CD4-positive, alpha-beta T cell treated with Interleukin-15 for 1 hour (primary cell): Measurements from ENCODE around the gene ADGRA1.

Experiments
- DNase-seq: peaks from one replicate; pipeline ENCODE4 v3.0.0-alpha.2; 2020

ADGRA1 gene

DNA sequence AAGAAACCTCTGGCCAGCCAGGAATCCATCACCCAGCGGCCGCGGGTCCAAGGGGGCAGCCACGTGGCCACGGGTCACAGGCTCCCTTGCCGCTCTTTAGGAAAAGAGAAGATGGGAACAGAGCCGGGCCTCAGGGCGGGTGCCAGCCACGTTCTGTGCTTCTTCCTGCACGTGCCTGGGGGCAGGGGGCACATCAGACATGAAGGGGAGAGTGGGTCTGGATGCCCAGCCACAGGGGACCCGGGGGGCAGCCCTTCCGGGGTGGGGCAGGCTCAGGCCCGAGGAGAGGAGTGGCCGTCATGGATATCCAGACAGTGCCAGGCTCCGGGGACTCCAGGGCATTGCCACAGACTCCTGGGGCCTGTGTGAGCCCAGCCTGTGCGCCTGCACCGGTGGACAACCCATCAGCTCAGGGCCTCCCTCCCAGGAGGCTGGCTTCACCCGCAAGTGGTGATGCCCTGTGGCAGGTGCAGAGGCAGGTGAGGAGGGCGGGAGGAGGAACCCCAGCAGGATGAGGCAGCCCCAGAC, 31.0 kb upstream of the ADGRA1 start:
- no peak for DNase-seq

DNA sequence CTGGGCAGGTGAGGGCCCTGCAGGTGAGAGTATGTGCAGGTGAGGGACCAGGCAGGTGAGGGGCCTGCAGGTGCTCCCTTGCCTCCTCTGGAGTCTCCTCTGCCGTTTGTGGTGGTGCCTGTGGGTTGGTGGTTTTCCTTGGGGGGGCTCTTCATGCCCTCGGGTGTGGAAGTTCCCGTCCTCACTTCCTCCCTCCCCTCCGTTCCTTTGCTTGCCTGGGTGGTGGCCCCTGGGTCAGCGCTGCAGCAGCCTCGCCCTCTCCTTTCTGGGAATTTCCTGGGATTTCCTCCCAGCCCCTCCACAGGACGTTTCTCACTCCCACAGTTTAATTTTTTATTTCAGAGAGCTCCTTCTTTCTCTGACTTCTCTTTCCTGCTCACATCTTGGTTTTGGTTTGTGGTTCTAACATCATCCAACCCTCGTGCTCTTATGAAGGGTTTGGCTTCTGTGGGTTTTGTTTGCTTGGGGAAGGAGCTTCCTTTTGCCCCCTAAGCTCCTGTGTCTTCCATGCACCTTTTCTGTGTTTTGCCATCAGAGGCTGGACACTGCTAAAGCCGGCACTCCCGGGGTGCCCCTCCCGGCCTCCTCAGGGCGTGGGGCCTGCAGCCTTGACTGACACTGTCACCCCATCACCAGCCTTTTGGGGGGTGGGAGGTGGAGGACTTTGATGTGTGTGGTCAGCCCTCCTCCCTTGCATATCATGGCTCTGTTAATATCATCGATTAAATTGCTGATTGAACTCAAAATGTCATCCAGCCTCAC, 29.2 kb upstream of the ADGRA1 start:
- no peak for DNase-seq

DNA sequence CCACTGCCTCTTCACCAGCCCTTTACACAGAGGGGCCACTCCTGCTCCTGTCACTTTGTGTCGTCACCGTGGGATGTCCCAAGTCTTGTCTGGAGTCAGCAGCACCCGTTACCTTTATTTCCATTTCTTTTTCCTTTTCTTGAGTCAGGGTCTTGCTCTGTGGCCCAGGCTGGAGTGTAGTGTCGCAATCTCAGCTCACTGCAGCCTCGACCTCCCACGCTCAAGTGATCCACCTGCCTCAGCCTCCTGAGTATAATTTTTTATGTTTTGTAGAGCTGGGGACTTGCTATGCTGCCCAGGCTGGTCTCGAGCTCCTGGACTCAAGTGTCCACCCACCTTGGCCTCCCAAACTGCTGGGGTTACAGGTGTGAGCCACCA, 28.6 kb upstream of the ADGRA1 start:
- DNase-seq, result no peak

DNA sequence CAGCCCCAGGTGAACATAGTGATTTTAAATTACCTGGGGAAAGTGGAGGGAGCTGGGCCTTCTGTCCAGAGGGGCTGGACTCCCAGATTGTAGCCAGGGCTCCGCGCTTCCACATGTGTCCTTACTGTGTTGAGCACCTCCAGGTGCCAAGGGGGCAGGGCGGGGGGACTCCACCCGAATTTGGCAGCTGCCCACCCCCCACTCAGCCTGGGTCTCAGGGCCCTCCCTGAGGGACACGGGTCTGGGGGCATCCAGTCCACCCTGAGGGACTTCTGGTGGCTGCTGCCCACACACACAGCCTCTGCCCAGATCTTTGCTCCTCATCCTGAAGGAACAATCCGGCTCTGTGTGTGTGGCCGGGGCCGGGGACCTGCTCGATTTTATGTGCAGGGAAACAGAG, 28.2 kb upstream of the ADGRA1 start:
- DNase-seq, result no peak

DNA sequence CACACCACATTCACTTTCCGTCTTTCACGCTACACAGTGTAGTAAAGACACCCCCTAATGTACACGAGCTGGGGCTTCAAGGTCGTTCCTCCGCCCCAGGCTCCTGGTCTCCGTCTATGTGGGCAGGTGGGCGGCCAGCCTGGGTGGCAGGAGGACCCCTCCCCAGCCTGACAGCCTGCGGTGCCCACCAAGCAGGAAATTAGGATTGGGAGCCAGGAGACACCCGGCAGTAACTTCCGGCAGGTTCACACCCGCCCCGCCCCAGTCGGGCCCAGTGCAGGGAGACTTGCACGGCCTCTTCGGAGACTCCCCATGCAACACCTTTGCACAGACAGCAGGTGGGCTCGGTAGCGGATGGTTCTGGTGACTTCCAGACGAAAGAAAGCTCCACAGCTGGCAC, 27.7 kb upstream of the ADGRA1 start:
- no peak for DNase-seq

DNA sequence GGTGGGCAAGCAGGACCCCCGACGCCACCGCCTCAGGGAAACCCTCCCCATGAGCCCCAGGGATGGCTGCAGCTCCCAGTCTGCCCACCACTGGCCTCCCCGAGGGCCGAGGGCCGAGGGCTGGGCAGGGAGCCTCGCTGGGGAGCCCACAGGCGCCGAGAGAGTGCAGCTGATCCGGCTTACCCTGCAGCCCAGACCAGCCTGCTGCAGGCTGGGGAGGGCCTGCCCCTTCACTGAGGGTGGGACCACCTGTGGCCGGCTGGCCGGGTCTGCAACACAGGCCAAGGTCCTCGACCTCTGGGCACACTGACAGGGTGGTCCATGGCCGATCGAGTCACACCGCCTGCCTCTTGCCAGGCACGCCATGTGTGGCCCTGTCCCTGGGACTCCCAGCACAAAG, 27.3 kb upstream of the ADGRA1 start:
- DNase-seq, result no peak

DNA sequence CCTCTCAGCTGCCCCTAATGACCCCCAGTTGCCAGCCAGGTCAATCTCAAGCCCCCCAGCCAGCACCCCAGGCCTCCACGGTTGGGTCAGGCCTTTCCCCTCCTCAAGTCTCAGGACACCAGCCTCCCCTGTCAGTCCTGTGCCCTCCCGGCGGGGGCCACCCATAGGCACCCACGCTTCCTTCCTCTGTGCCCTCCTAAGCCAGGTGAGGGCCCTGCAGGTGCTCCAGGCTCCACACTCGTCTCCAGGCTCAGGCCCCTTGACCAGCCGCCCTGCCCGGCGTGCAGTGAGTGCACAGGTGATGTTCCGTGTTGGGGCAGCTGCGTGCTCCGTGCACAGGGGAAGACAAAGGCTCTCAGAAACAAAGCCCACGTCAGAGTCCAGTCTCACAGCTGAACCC, 26.8 kb upstream of the ADGRA1 start:
- DNase-seq, result no peak

DNA sequence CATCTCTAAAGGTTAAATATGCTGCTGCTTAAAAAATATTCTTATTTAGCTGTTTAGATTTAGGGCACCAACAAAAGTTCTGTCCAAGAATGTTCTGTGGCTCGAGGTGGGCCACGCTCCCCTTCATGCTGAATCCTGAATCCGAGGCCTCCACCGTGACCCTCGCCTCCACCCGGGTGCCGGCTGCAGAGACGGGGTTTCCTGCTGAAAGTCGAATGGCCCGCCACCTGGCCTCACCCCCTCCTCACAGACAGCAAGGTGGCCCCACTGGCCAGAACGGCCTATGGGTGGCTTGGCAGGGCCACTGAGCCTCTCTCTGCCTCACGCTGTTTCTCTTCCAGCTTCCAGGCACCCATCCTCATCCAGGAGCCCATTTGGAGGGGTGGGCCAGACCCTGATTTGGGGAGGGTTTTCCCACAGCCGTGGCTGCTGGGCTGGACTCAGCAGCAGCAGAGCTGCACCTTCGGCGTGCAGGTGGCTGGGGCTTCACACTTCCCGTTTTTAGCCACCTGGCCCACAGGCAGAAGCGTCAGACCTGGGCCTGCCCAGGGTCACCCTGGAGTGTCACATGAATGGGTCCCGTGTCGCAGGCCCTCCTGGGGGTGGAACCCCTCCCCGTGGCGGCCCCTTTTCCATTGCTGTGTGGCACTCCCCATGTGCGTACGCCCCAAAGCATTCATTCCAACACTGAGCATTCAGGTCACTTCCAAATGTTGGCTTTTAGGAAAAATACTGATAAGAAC, 26.3 kb upstream of the ADGRA1 start:
- no peak for DNase-seq

DNA sequence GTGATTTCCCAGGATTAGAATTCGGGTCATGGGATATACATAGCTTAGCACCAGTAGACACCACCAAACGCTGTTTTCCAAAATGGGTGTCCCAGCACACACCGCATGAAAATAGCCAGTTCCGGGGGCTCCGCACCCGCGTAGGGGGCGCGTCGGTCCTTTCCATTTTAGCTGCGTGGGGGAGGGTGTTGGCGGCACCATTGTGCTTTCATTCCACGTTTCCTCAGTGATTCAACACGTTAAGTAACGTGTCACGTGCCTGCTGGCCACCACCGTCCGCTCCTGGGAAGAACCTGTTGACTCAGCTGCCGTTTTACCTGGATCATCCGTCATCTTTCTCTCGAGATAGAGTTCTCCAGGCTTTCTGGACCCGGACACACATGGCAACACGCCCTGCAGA, 25.6 kb upstream of the ADGRA1 start:
- DNase-seq, result no peak

DNA sequence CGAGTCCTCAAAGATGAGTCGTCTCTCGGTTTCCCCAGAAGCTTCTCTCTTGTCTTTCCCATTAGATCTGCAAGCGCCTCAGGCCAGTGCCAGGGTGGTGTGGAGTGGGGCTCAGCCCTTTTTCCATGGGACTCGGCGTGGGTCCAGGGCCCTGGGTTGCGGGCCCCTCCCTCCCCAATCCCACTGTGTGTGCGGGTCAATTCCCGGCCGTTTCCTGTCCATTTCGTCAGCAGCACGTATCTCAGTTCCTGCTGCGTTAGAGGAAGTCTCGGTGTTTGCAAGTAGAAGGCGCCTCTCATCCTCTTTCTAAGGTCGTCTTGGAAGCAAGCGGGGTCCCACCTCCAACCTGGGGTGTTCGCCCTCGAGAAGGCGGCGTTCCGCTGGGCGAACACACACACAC, 25.1 kb upstream of the ADGRA1 start:
- no peak for DNase-seq

DNA sequence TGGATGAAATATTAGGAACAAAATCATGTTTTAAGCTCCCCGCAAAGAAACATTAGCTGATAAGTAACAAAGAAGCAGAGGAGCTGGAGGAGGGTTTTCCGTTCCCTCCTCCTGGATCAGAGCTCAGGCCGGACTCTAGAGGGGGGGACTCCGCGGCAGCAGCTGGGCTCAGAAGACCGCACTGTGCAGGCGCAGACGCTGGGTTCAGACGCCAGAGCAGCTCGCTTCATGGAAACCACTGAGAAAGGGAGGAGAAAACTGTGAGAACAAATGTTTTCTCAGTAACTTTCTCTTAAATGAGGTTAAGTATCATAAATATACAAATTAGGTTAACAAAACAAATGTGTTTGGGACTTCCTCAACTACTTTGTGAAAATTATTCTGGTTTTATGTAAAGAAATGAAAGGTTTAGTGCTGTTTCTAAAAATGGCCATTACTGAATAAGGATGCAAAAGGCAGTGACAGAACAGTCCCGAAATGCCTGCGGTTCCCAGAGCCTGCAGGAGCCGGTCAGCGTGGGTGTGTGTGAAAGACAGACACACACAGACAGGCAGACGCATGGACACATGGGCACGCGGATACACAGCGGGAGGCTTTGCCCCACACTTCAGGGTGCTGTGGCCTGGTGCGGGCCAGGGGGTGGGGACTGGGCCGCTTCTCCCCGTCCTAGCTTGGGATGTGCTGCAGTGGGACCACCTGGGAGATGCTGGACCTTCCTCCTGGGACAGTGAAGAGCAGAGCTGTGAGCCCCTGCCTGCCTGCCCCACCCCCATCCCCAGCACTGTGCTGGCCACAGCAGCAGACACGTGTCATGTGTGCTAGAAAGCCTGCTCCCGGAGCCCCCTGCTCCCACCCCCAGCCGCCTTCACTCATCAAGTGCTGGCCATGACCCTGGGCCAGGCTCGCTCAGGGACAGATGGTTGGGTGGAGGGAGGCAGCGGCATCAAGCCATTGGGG, 20.3 kb upstream of the ADGRA1 start:
- DNase-seq, result no peak

DNA sequence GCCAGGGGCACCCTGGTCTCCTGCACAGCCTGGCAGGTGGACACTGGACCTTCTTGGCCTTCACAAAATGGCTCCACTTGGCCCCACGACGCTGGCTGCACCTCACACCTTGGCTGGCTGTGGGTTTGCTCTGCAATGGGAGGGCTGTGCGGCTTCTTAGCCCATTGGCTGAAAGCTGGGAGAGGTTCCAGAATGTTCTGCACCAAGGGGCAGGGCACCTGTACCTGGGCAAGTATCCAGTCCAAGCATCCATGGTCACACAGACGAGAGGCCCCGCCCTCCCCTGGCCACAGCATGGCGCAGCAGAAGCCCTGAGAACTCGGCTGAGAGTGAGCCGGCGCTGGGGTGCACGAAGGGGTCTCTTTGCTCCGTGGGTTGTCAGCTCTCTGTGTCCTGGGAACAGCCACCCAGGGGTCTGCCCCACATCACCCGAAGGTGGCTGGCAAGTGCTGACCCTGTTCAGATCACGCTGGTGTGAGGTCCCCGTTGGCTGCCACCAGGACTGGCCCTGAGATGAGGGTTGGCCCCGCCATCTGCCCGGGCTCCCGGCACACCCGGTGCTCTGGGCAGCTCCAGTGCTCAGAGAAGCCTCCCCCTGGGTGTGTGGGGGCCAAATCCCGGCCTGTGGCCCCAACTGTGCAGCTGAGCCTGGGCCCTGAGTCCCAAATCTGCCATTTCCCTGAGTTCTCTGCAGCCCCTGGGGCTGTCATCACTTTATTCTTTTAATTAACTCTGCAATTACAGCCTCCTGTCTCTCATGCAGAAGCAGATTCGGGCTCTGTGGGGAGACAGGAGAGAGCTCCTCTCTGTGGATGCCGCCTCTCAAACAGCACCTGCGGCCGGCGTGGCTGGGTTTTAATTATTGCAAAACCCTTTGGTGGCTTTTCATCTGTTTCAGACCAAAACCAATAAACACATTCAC, 19.4 kb upstream of the ADGRA1 start:
- DNase-seq, result no peak

DNA sequence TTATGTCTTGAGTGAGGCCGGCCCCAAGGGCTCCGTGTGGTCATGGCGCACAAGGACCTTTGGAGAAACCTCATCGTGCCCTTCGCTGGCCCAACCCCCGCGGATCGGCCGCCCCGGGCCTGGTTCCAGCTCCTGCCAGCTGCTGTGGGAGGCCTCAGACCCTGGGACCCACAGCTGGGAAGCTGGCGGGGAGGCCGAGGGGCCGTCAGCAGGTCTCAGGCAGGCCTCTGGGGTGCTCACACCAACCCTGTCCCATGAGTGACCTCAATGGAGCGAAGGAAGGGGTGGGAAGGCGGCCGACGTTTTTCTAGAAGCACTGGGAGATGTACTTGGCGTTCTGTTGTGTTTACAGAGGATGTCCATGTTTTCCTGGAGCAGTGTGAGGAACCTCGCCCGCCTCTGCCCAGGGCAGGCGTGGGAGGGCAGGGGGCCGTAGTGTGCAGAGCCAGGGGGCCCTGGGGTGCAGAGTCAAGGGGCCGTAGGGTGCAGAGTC, 18.6 kb upstream of the ADGRA1 start:
- DNase-seq, result no peak

DNA sequence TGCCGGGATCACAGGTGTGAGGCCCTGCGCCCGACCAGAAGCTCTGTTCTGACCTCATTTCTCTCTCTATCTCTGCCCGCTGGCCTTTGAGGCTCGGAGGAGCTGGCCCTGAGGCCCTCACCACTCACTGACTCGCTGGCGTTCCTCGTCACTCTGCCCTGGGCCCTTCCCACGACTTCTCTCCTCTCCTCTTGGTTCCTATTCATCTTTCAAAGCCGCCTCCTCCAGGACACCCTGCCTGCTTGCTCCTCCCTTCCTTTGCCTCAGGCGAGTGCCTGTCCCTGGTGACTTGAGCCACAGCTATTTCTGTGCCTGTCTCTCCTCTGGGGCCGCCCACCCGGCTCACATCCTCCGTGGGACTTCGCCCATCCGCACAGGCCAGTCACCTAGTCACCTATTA, 17.3 kb upstream of the ADGRA1 start:
- DNase-seq, result no peak

DNA sequence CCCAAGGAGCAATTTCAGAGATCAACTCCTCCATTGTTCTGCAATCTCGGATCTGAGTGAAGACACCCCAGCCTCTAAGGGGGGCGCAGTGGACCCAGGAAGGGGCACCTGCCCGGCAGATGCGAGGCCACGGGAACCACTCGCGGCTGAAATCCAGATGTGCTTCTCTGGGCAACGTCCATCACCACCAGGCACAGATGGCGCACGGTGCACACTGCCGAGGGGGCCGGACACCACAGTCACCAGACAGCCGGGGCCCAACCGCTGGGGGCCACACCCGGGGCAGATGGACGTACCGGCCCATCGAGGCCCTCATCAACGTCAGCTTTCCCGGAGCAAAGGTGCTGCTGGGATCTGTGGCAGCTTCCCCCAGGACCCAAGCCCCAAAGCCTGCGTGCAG, 16.9 kb upstream of the ADGRA1 start:
- no peak for DNase-seq

DNA sequence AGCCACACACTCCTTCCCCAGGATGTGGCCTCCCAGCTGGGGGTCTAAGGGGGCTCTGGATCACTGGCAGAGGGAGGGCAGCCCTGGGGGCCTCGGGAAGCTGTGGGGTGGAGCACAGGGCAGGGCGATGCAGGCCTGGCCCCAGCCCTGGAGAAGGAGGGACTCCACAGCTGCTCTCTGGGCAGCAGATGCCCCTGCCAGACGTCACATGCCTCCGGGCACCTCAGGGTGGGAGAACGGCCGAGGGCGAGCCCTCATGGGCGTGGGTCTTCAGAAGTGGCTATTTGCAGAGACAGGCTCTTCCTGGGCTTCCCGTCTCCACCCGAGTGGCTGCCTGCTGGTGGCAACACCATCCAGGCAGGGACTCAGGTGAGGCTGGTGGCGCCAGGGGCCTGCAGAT, 16.0 kb upstream of the ADGRA1 start:
- DNase-seq, result no peak

DNA sequence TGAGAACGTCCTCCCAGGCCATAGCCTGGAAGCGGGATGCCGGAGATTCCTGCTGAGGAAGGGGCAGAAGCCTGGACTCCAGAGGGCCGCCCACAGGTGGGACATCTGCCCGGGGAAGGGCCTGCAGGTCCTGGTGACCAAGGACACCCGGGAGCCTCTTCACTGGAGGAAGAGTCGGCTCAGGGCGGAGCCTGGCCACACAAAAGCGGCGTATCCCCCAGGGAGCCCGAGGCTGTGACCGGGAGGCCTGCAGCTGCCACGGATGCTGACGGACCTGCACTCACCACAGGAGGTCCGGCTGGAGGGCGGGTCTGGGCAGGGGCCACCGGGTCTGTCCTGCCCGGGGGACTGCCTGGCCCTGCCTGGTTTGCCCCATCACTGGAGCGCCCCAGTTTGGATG, 15.5 kb upstream of the ADGRA1 start:
- DNase-seq, result no peak

DNA sequence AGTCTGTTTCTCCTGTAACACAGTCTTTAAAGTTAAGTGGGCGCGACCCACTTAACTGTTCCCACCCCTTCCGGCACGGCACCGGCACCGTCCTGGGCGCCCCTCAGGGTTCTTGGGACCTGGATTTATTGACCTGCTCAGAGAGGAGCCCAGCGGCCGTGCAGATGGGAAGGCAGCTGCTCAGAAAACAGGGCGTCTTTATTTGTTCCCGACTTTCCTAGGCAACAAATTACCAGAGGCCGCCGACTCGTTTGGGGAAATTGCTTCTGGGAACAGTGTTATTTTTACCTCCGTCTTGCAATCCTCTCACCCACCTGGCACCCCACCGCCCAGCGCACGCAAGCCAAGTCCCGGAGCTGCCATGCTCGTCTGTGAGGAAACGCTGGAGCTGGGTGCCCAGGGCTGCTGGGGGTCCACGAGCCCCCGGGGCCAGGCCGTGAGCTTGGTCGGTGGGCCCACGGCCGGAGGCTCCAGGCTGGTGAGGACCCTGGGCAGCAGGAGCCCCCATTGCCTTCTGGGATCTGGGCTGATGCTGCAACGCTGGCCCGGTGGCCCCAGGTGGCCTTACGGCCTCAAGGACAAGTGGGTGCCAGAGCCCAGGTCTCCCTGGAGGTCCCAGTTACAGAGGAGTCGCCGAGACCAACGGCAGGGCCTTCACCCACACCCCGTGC, 14.9 kb upstream of the ADGRA1 start:
- DNase-seq, result no peak

DNA sequence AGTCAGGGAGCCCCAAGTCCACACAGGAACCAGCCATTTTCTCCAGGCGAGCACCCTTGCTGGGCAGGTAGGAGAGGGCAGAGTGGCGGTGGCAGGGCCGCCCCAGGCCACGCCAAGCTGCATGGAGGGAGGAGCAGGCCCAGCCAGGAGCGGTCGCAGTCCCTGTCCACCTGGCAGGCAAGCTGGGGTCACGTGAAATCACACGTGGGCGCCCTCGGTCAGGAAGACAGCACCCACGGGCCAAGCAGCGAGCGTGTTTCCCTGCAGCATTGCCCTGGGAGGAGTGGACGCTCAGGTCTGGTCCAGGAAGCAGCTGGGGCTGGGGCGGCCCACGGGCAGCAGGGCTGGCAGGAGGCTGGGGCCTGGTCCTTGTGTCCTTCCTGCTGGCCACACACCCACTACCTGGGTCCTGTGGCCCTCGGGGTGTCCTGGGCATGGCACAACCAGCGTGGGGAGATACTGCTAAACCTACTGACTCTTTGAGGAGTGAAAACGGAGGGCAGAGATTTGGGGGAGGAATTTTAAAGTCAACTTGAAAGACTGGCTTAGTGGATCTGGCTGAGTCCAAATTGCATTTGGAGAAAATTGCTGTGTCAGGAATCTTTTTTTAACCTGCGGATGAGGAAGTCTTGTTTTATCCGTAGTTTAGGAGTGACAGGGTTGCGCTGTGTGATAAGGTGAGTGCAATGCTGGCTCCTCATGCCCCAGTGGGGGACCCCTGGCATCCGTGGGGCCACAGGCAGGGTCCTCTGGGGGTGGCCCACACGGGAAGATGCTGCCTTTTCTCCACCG, 12.2 kb upstream of the ADGRA1 start:
- DNase-seq, result no peak

DNA sequence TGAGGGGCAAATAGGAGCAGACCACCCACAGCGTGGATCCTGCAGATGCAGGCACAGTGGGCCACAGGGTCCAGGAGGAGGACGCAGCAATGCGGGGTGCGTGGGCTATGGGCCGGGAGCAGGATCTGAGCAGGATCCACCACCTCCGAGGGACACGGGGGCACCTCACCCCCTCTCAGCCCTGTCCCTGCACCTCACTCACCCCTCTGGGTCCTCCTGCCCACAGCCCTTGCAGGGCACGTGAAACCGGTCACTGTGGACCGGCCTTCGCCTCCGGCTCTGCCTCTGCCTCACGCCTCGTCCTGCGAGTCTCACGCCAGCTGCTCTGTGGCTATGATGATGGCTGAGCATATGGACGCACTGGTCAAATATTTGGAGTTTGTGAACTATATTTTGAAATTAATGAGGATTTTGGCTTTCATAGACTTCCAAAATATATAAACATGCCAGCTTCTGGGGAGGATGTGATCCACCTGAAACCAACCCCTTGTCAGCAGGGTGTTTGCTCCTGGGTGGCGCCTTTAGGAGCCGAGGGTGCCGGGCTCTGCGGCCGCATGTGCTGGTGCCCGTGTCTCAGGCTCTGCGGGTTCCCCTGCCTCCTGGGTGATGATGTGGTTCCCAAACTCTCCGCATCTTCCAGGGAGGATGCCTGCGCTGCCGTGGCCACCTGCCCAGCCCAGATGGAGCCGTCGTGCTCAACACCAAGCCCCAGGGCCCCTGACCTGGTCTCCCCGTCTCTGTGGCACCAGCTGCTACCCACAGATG, 11.3 kb upstream of the ADGRA1 start:
- no peak for DNase-seq
